Adrenal gland (tissue), 12 donors: ENCODE data around the gene ARHGEF12. TPM values are rescaled to one million over a fixed set of nuclear protein-coding genes. Genes with fewer than 3 reads are reported as not detected.

ENCODE experiments used
- DNase-seq, 7 donors: peaks; one replicate each; pipeline ENCODE4 v3.0.0-alpha.2; 2019 to 2020
- H3K27ac ChIP-seq, 5 donors: fragments of 200-600 bp; sonication (generic) in 4 of 5; 1 replicate in 3 of 5; 2 replicates in 2 of 5; pipeline versions ENCODE4 v1.5.1 to v1.8.0; 2016 to 2020; ENCODE audit warnings: mild to moderate bottlenecking in 1 of 5
- H3K27me3 ChIP-seq: fragments of 200-600 bp; 2 replicates; pipeline ENCODE4 v1.8.0; 2021
- H3K36me3 ChIP-seq, 2 donors: fragments of 200-600 bp; replicated peaks in 1 of 2; 1 replicate in 1 of 2; 2 replicates in 1 of 2; pipeline versions ENCODE4 v1.5.1 to v1.8.0; 2018 to 2022
- H3K4me1 ChIP-seq, 2 donors: fragments of 200-600 bp; replicated peaks in 1 of 2; 1 replicate in 1 of 2; 2 replicates in 1 of 2; pipeline versions ENCODE4 v1.5.1 to v1.8.0; 2018 to 2021
- H3K4me3 ChIP-seq, 4 donors: fragments of 200-600 bp; sonication (generic) in 3 of 4; one replicate each; pipeline ENCODE4 v1.5.1; 2016 to 2018
- H3K9me3 ChIP-seq, 3 donors: fragments of 200-600 bp; sonication (generic) in 1 of 3; replicated peaks in 1 of 3; 1 replicate in 2 of 3; 2 replicates in 1 of 3; pipeline versions ENCODE4 v1.5.1 to v1.8.0; 2016 to 2021
- CTCF ChIP-seq, 6 experiments: fragments of 450-650 bp in 4 of 6; fragments of 200-600 bp in 2 of 6; sonication (generic) in 1 of 6; IDR thresholded peaks; 1 replicate in 5 of 6; 2 replicates in 1 of 6; pipeline versions ENCODE4 v1.5.1 to v1.8.0; 2016 to 2021; ENCODE audit warnings: antibody characterized with exemption in 6 of 6, mild to moderate bottlenecking in 2 of 6, moderate library complexity in 1 of 6
- POLR2A ChIP-seq, 2 donors: fragments of 450-650 bp; IDR thresholded peaks; one replicate each; pipeline ENCODE4 v1.6.1; 2017; ENCODE audit warnings: antibody characterized with exemption in 2 of 2, mild to moderate bottlenecking in 2 of 2, moderate library complexity in 1 of 2
- WGBS, 4 donors: extraction: QIAGEN DNeasy Blood & Tissue Kit in 2 of 4; methylation state at CpG; one replicate each; pipeline versions ENCODE4 v1.1.5 to v1.1.7; 2013 to 2017; 5-methylcytosine and 5-hydroxymethylcytosine counted together
- intact Hi-C, 2 donors: fragments of 100-400 bp; cut with DNase I; formaldehyde crosslinking; loops; one replicate each; pipeline versions ENCODE4 v1.14.1 to v1.15.0; 2022 to 2023
- polyA plus RNA-seq, 3 donors: library from polyadenylated mRNA; stranded (reverse); fragments of 200-250 nt in 2 of 3; fragments of 350-450 nt in 1 of 3; fragmentation: Illumina TruSeq in 1 of 3; extraction: RNeasy Lipid Tissue Mini Kit (QIAGEN cat#74804) in 1 of 3; gene quantifications; one replicate each; pipeline ENCODE4 v1.2.3, GENCODE V29; 2013 to 2014
- total RNA-seq, 9 donors: library from RNA; depleted of rRNA in 4 of 9; stranded (reverse); fragments of >200 nt in 4 of 9; fragments of 120-200 nt in 1 of 9; fragmentation: NEBNext Ultra II Directional in 1 of 9; extraction: Animal tissue kit (Norgen Biotek cat#: 25700) in 1 of 9; gene quantifications; one replicate each; pipeline versions ENCODE4 v1.1.0 to v1.2.4, GENCODE V29; 2013 to 2023
- donor health status: healthy with polysubstance abuse.
- donor health status: Bipolar disorder and iron deficiency.
- donor health status: DM: yes; HTN: yes; CAD: no.
- donor health status: DM: no; HTN: no; CAD: no.
- donor health status: DM: no; HTN: no; CAD: no.
- donor health status: DM: yes; HTN: yes; CAD: no.

Gene ARHGEF12
- total and polyA plus RNA-seq, 12 donors = 20.2 to 125 (median 94.2) TPM

GRCh38 chr11:120338107-120338933 lies 2.1 kb downstream of the ARHGEF12 start:
- 19 to 33% (median 20%) methylated on average over 7 of the region's 7 CpGs for WGBS, 4 donors
- Histone ChIP-seq H3K36me3 (no peaks in the 10 kb centered on the region), H3K27me3 (no peaks in the 10 kb centered on the region), H3K4me3 (peak overlapping the region in 3 of 4 donors; percentile 44 to 97 (median 75)), H3K4me1 (peaks cover 26 to 74% of the 10 kb centered on the region in 2 donors), H3K27ac (peak overlapping the region in 4 of 5 donors; percentile 95 to 99 (median 98)), H3K9me3 (no peaks in the 10 kb centered on the region)
- intact Hi-C loops = loop anchor here (10.0 kb wide), 3 partner anchors 86 to 346 kb away; no protein-coding TSS in a partner anchor
- no peak for DNase-seq
- TF ChIP-seq CTCF (IDR thresholded peaks at IDR 0.05) (no peak), POLR2A (IDR thresholded peaks at IDR 0.05) (no peak)

GRCh38 chr11:120339394-120339890 lies 3.2 kb downstream of the ARHGEF12 start:
- peaks cover 28 to 77% of the 10 kb centered on the region in 2 donors for H3K4me1 ChIP-seq
- intact Hi-C loops = loop anchor here (10.0 kb wide), 3 partner anchors 85 to 345 kb away; no protein-coding TSS in a partner anchor
- DNase-seq = peak in 3 of 7 donors; percentile 44 to 58 (median 53)
- peak overlapping the region in 2 of 4 donors; percentile 1 to 97 for H3K4me3 ChIP-seq
- H3K36me3 ChIP-seq = no peaks in the 10 kb centered on the region
- H3K27me3 ChIP-seq = no peaks in the 10 kb centered on the region
- H3K27ac ChIP-seq = peak overlapping the region in 3 of 5 donors; percentile 27 to 98 (median 97)
- TF ChIP-seq CTCF (IDR thresholded peaks at IDR 0.05) = no peak
- peak in 1 of 2 donors; percentile 63 for TF ChIP-seq POLR2A (IDR thresholded peaks at IDR 0.05)
- 10 to 21% (median 15%) methylated on average over 6 of the region's 6 CpGs for WGBS, 4 donors
- no peaks in the 10 kb centered on the region for H3K9me3 ChIP-seq

GRCh38 chr11:120340529-120340928 lies 4.3 kb downstream of the ARHGEF12 start:
- Histone ChIP-seq H3K9me3 (no peaks in the 10 kb centered on the region), H3K27ac (peak overlapping the region in 1 of 5 donors; percentile 98), H3K27me3 (no peaks in the 10 kb centered on the region), H3K4me1 (peaks cover 27 to 76% of the 10 kb centered on the region in 2 donors), H3K36me3 (no peaks in the 10 kb centered on the region), H3K4me3 (peak overlapping the region in 1 of 4 donors; percentile 97)
- TF ChIP-seq POLR2A (IDR thresholded peaks at IDR 0.05) = no peak
- no peak for TF ChIP-seq CTCF (IDR thresholded peaks at IDR 0.05)
- no peak for DNase-seq
- intact Hi-C loops = loop anchor here in 1 of 2 donors (10.0 kb wide), 1 partner anchor 54 kb away; no protein-coding TSS in a partner anchor
- 15 to 39% (median 29%) methylated on average over 2 of the region's 2 CpGs for WGBS, 4 donors

- Histone ChIP-seq H3K9me3 (no peaks in the 10 kb centered on the region), H3K27ac (no peak overlapping the region), H3K36me3 (no peaks in the 10 kb centered on the region), H3K4me1 (peaks cover 29 to 89% of the 10 kb centered on the region in 2 donors), H3K27me3 (no peaks in the 10 kb centered on the region), H3K4me3 (no peak overlapping the region)
- TF ChIP-seq POLR2A (IDR thresholded peaks at IDR 0.05) (no peak), CTCF (IDR thresholded peaks at IDR 0.05) (no peak)
- intact Hi-C loops = loop anchor here in 1 of 2 donors (10.0 kb wide), 1 partner anchor 53 kb away; no protein-coding TSS in a partner anchor
- 63 to 74% (median 68%) methylated on average over 3 of the region's 3 CpGs for WGBS, 4 donors
- no peak for DNase-seq
Measured at GRCh38 chr11:120342226-120342625, 6.0 kb downstream of the ARHGEF12 start.
